Calu3 (cell line): ENCODE data around the gene STX8. TPM values are rescaled to one million over a fixed set of nuclear protein-coding genes. Genes with fewer than 3 reads are reported as not detected.
"Not testable (repeated sequence)": the region's sequence is repeated elsewhere in the genome, so short reads cannot be mapped to it uniquely, and the experiment has no call there.

ENCODE experiments used
- BruUV-seq: library from RNA; stranded (reverse); fragments of 400-500 nt; replicated peaks from 2 replicates; lab custom pipeline; 2021; lab: Mats Ljungman, UMichigan
- CTCF ChIA-PET: fragments of 300-600 bp; sonication (Branson Sonifier 250); formaldehyde crosslinking; loops from one replicate; lab custom pipeline; 2022; ENCODE audit warnings: antibody characterized with exemption; lab: Charles Lee
- DNase-seq: peaks from one replicate; pipeline ENCODE4 v3.0.0; 2022
- H3K27ac Mint-ChIP-seq: one replicate; pipeline ENCODE4 v1.8.0; 2022; ENCODE audit warnings: mixed read lengths; ENCODE audit not compliant: unreplicated experiment
- H3K27me3 Mint-ChIP-seq: one replicate; pipeline ENCODE4 v1.8.0; 2022; ENCODE audit warnings: mixed read lengths; ENCODE audit not compliant: unreplicated experiment
- H3K36me3 Mint-ChIP-seq: one replicate; pipeline ENCODE4 v1.8.0; 2022; ENCODE audit warnings: mild to moderate bottlenecking, moderate library complexity, mixed read lengths; ENCODE audit not compliant: insufficient read depth, unreplicated experiment
- H3K4me1 Mint-ChIP-seq: one replicate; pipeline ENCODE4 v1.8.0; 2022; ENCODE audit warnings: mild to moderate bottlenecking, low read depth, mixed read lengths; ENCODE audit not compliant: unreplicated experiment
- H3K4me3 Mint-ChIP-seq: one replicate; pipeline ENCODE4 v1.8.0; 2022; ENCODE audit warnings: mild to moderate bottlenecking, low read depth, moderate library complexity, mixed read lengths; ENCODE audit not compliant: unreplicated experiment
- H3K9me3 Mint-ChIP-seq: one replicate; pipeline ENCODE4 v1.8.0; 2022; ENCODE audit warnings: low read depth, mixed read lengths; ENCODE audit not compliant: unreplicated experiment
- intact Hi-C: fragments of 100-400 bp; cut with micrococcal nuclease; formaldehyde crosslinking; loops from one replicate; pipeline ENCODE4 v1.10.0; 2022; ENCODE audit not compliant: unreplicated experiment
- total RNA-seq: library from RNA; stranded (reverse); gene quantifications from 2 replicates; pipeline ENCODE4 v1.2.3, GENCODE V29; 2022
- TF ChIP-seq, protein P1 (sequence below): fragments of 200-600 bp; IDR thresholded peaks from one replicate; pipeline ENCODE4 v1.8.0; 2022; ENCODE audit warnings: antibody characterized with exemption; ENCODE audit not compliant: unreplicated experiment

Gene STX8
- total RNA-seq, 1 experiment from 2014 or later: 32.4 TPM

DNA sequence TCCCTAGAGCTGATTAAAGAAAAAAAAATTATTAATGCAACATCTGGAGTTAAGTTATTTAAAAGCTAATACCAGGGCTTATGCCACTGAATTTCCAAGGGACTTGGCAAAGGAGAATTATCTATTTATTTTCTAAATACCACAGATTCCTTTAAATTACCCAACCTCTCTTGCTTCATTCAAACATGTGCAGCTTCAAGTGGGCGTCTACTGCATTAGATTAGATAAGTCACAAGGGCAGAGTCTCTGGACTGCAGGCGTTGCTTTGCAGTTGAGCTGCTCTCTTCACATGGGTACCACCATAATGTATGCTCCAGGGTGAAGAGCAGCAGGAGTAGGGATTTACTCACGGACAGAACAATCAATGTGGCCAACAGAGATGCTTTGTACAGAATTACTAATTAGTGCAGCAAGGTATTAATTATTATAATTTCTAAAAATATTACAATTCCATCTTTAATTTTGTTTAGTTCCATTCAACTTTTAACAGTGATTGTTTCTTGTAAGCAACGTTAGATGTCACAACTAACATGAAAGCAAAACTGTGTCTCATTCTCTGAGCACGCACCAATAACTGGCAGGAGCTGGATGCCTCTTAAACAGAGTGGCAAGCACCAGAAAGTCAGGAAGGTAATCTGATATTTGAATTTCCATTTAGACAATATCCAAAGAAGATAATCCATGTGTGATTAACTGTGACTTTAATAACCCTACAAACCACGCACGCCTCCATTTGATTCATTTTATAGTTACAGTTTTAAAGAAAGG lies 214.2 kb downstream of the STX8 start:
- CTCF ChIA-PET: interaction anchor here (0.5 to 0.7 kb wide), 3 partner anchors 25 to 48 kb away, joined by 3 to 4 read pairs (median 3); no protein-coding TSS in a partner anchor
- TF ChIP-seq, protein P1, sequence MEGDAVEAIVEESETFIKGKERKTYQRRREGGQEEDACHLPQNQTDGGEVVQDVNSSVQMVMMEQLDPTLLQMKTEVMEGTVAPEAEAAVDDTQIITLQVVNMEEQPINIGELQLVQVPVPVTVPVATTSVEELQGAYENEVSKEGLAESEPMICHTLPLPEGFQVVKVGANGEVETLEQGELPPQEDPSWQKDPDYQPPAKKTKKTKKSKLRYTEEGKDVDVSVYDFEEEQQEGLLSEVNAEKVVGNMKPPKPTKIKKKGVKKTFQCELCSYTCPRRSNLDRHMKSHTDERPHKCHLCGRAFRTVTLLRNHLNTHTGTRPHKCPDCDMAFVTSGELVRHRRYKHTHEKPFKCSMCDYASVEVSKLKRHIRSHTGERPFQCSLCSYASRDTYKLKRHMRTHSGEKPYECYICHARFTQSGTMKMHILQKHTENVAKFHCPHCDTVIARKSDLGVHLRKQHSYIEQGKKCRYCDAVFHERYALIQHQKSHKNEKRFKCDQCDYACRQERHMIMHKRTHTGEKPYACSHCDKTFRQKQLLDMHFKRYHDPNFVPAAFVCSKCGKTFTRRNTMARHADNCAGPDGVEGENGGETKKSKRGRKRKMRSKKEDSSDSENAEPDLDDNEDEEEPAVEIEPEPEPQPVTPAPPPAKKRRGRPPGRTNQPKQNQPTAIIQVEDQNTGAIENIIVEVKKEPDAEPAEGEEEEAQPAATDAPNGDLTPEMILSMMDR: no peak
- Mint-ChIP-seq H3K9me3 (no peaks in the 10 kb centered on the region), H3K4me1 (peaks cover 8% of the 10 kb centered on the region), H3K4me3 (peak overlapping the region; percentile 51), H3K27ac (no peak overlapping the region), H3K36me3 (peaks cover 4% of the 10 kb centered on the region), H3K27me3 (no peaks in the 10 kb centered on the region)
- no TSS peak for BruUV-seq
- peak; percentile 11 for DNase-seq
- intact Hi-C loops: no loop called here

DNA sequence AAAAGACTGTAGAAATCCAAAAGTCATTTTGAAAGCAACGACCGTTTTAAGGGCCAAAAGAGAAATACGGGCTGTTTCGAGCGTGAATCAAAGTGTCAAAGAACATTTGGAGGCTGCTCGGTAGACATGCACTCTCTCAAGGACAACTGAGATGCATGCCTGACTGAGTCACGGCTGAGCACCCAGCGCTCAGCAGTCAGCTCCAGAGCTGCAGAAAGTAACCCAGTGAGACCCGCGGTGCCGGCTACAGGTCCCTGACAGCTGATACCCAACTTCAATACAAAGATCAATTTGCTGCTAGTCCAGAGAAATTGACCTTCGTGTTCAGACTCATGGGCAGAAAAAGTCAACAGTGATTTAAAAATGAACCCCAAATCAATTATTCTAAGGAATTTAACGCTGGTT lies 214.9 kb downstream of the STX8 start:
- TF ChIP-seq, protein P1: no peak
- Mint-ChIP-seq H3K27ac (no peak overlapping the region), H3K4me3 (peak overlapping the region; percentile 51), H3K9me3 (no peaks in the 10 kb centered on the region), H3K4me1 (peaks cover 8% of the 10 kb centered on the region), H3K27me3 (no peaks in the 10 kb centered on the region), H3K36me3 (peaks cover 4% of the 10 kb centered on the region)
- intact Hi-C loops: no loop called here
- DNase-seq: peak; percentile 33
- no TSS peak for BruUV-seq
- CTCF ChIA-PET: interaction anchor here (0.5 to 0.7 kb wide), 2 partner anchors 25 to 29 kb away, joined by 3 read pairs; no protein-coding TSS in a partner anchor

DNA sequence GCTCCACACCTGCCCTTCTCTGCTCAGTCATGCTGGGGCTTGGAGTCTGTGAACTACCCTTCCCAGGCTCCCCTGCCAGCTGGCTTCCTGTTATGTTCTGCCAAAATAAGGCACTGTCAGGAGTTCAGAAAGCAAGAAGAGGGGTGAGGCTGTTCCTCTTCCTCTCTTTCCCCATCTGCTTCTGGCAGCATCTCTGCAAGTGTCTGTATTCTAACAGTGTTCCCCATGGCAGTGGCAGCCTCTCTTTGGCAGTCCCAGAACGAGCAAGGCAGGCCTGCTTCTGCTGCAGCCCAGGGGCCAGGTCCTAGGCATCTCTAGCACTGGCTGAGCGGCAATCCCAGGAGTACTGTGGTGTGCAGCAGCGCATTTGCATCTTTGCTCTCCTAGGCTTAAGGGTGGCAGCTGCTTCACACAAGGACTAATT lies 219.1 kb downstream of the STX8 start:
- peaks cover 8% of the 10 kb centered on the region for H3K4me1 Mint-ChIP-seq
- intact Hi-C loops: no loop called here
- H3K27me3 Mint-ChIP-seq: no peaks in the 10 kb centered on the region
- H3K27ac Mint-ChIP-seq: no peak overlapping the region
- H3K9me3 Mint-ChIP-seq: no peaks in the 10 kb centered on the region
- TF ChIP-seq, protein P1: no peak
- BruUV-seq: no TSS peak
- no peak for DNase-seq
- peaks cover 4% of the 10 kb centered on the region for H3K36me3 Mint-ChIP-seq
- CTCF ChIA-PET: no interaction called here
- H3K4me3 Mint-ChIP-seq: no peak overlapping the region

DNA sequence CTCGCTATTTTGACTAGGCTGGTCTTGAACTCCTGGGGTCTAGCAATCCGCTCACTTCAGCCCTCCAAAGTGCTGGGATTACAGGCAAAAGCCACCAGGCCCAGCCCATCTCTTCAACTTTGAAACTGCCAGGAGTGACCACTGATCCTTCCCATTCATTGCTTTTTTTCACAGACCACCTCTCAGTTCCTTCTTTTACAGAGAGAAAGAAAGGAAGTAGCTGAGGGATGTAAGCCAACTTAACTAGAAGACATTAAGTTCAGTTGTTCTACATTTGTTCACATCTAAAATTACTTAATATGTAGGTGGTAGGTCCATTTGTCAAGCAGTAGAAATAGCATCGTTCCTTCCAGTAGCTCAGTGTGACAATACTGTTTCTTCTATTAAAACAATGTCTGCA lies 219.8 kb downstream of the STX8 start:
- CTCF ChIA-PET: interaction anchor here (0.7 kb wide), 1 partner anchor 14 kb away, joined by 3 read pairs; no protein-coding TSS in a partner anchor
- no TSS peak for BruUV-seq
- peaks cover 4% of the 10 kb centered on the region for H3K36me3 Mint-ChIP-seq
- DNase-seq: no peak
- H3K27me3 Mint-ChIP-seq: no peaks in the 10 kb centered on the region
- TF ChIP-seq, protein P1: no peak
- intact Hi-C loops: no loop called here
- no peak overlapping the region for H3K27ac Mint-ChIP-seq
- no peaks in the 10 kb centered on the region for H3K9me3 Mint-ChIP-seq
- no peak overlapping the region for H3K4me3 Mint-ChIP-seq
- peaks cover 4% of the 10 kb centered on the region for H3K4me1 Mint-ChIP-seq

DNA sequence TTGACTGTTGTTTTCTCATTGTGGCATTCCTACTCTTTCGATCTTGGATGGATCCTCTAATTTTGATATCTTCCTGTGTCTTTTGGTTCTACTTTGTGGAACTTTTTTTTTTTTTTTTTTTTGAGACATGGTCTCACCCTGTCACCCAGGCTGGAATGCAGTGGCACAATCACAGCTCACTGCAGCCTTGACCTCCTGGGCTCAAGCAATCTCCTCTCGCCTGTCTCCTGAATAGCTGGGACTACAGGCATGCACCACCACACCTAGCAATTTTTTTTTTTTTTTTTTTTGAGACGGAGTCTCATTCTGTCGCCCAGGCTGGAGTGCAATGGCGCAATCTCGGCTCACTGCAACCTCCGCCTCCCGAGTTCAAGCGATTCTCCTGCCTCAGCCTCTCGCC lies 220.4 kb downstream of the STX8 start:
- CTCF ChIA-PET: interaction anchor here (0.7 kb wide), 1 partner anchor 14 kb away, joined by 3 read pairs; no protein-coding TSS in a partner anchor

More for the DNA sequence above, 220.4 kb downstream of the STX8 start:
- H3K4me3 Mint-ChIP-seq, H3K27ac Mint-ChIP-seq, BruUV-seq, H3K36me3 Mint-ChIP-seq, H3K27me3 Mint-ChIP-seq, H3K9me3 Mint-ChIP-seq, DNase-seq, intact Hi-C loops, H3K4me1 Mint-ChIP-seq: not testable (repeated sequence)
